A549 treated with DMSO at 1 μM for 4 hours (cell line): ENCODE results near the gene SLIT2. TPM values are rescaled to one million over a fixed set of nuclear protein-coding genes. Genes with fewer than 3 reads are reported as not detected.

Experiments used
- total RNA-seq: library from RNA; stranded (reverse); fragments of 200-300 nt; extraction: Qiagen RNA extraction; gene quantifications from 5 replicates; pipeline ENCODE4 v1.2.3, GENCODE V29; 2022; ENCODE audit warnings: low read depth

SLIT2 gene, protein sequence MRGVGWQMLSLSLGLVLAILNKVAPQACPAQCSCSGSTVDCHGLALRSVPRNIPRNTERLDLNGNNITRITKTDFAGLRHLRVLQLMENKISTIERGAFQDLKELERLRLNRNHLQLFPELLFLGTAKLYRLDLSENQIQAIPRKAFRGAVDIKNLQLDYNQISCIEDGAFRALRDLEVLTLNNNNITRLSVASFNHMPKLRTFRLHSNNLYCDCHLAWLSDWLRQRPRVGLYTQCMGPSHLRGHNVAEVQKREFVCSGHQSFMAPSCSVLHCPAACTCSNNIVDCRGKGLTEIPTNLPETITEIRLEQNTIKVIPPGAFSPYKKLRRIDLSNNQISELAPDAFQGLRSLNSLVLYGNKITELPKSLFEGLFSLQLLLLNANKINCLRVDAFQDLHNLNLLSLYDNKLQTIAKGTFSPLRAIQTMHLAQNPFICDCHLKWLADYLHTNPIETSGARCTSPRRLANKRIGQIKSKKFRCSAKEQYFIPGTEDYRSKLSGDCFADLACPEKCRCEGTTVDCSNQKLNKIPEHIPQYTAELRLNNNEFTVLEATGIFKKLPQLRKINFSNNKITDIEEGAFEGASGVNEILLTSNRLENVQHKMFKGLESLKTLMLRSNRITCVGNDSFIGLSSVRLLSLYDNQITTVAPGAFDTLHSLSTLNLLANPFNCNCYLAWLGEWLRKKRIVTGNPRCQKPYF (N-terminal part only)
- 0.03 to 0.08 TPM (median 0.06 TPM) in 3 of 5 replicates, not detected in the others for total RNA-seq

DNA sequence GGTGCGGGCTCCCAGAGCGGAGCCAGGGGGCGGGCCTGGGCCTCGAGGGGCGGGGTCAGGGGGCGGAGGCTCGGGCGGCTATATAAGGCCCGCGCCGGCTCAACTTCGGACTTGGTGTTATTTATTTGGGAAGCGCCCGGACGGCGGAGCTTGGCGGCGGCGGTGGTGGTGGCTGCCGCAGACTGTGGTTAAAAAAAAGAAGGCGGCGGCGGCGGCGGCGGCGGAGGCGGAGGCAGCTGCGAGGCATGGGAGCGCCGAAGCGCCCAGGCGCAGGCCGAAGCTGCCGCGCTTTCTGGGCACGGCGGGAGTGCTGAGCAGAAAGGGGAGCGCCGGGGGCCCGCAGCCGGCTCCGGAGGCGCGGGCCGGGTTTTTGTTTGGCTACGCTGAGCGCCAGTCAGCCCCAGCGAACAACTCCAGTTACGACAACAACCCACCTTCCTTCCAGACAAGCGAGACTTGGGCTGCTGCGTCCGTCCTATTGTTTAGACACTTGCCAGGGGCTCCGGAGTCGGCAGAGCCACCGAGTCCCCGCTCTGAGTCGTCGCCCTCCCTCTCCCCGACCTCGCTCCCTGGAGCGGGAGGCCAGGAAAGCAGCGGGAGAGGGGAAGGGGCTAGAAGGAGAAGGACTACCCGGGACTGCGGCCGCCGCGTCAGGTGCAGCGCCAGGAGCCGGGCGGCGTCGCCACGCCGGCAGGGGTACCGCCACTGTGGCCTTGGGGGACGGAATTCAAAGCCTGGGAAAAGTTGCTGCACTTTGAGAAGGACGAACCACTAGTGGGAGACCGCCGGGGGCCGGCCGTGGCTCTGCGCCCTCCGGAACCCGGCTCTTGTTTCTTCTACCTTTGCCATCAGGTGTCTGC lies at the start of gene SLIT2:
Gene SLIT2 (plus strand): TSS at position 110 of the 860 bp plus-strand sequence. CDS start 1,911 bp downstream, outside the sequence.

